ENCODE data around the gene KCNQ1. TPM values are rescaled to one million over a fixed set of nuclear protein-coding genes. Genes with fewer than 3 reads are reported as not detected.

Gene KCNQ1
- total and polyA plus RNA-seq, 5 experiments from 2014 or later, result 8.7 to 25.1 (median 22.9) TPM

- DNase-seq, result peak in 1 of 10 donors; percentile 61
These were observed 12.2 kb upstream of the KCNQ1 start for GRCh38 chr11:2432628-2433071.

GRCh38 chr11:2433106-2433925, 11.5 kb upstream of the KCNQ1 start:
- H3K27me3 Mint-ChIP-seq, result no peaks in the 10 kb centered on the region
- H3K36me3 Mint-ChIP-seq, result no peaks in the 10 kb centered on the region
- DNase-seq (peak in 1 of 10 donors; percentile 52), ATAC-seq (no peak)
- peaks cover 0 to 3% (median 1%) of the 10 kb centered on the region in 4 donors for H3K4me1 Mint-ChIP-seq
- no peak overlapping the region for H3K4me3 Mint-ChIP-seq
- no peaks in the 10 kb centered on the region for H3K9me3 Mint-ChIP-seq
- H3K27ac Mint-ChIP-seq, result no peak overlapping the region
- POLR2A ChIA-PET, result no interaction called here

More at GRCh38 chr11:2432628-2433071, 12.2 kb upstream of the KCNQ1 start:
- no peak for ATAC-seq
- POLR2A ChIA-PET, result no interaction called here
- H3K9me3 Mint-ChIP-seq, result no peaks in the 10 kb centered on the region
- no peak overlapping the region for H3K4me3 Mint-ChIP-seq
- H3K27me3 Mint-ChIP-seq, result no peaks in the 10 kb centered on the region
- no peak overlapping the region for H3K27ac Mint-ChIP-seq
- peaks cover 0 to 3% (median 1%) of the 10 kb centered on the region in 4 donors for H3K4me1 Mint-ChIP-seq
- no peaks in the 10 kb centered on the region for H3K36me3 Mint-ChIP-seq

- Mint-ChIP-seq H3K27me3 (no peaks in the 10 kb centered on the region), H3K4me1 (peaks cover 0 to 7% (median 4%) of the 10 kb centered on the region in 4 donors), H3K36me3 (no peaks in the 10 kb centered on the region), H3K27ac (no peak overlapping the region), H3K9me3 (no peaks in the 10 kb centered on the region), H3K4me3 (no peak overlapping the region)
- ATAC-seq (no peak), DNase-seq (peak in 1 of 10 donors; percentile 28)
- POLR2A ChIA-PET, result no interaction called here
These were observed 10.8 kb upstream of the KCNQ1 start for GRCh38 chr11:2434008-2434407.

DNA sequence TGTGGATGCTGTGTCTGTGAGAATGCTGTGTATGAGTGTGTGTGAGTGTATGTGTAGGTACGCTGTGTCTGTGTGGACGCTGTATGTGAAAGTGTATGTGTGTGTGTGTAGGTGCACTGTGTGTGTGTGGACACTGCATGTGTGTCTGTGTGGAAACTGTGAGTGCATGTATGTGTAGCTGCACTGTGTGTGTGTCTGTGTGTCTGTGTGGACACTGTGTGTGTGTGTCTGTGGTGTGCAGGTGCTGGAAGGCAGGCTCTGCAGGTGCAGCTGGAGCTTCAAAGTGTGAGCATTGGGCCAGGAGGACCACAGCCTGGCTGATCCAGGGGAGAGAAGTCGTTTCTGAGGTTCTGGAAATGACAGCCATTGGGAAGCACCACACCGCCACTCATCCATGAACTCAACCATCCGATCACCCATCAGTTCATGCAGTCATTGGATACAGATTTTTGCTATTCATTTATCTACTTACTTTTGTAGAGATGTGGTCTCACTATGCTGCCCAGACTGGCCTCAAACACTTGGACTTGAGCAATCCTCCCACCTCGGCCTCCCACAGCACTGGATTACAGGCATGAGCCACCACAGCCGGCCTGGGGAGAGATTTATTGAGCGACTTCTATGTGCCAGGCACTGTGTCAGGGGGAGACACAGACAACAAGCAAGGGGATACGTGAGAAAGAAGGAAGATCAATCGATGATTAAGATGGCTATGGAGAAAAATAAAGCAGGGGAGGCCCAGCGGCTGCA, 10.1 kb upstream of the KCNQ1 start:
- no peaks in the 10 kb centered on the region for H3K27me3 Mint-ChIP-seq
- POLR2A ChIA-PET, result no interaction called here
- no peak overlapping the region for H3K27ac Mint-ChIP-seq
- H3K9me3 Mint-ChIP-seq, result no peaks in the 10 kb centered on the region
- ATAC-seq (no peak), DNase-seq (peak in 1 of 10 donors; percentile 49)
- H3K4me3 Mint-ChIP-seq, result no peak overlapping the region
- H3K36me3 Mint-ChIP-seq, result no peaks in the 10 kb centered on the region
- H3K4me1 Mint-ChIP-seq, result peaks cover 0 to 9% (median 5%) of the 10 kb centered on the region in 4 donors

DNA sequence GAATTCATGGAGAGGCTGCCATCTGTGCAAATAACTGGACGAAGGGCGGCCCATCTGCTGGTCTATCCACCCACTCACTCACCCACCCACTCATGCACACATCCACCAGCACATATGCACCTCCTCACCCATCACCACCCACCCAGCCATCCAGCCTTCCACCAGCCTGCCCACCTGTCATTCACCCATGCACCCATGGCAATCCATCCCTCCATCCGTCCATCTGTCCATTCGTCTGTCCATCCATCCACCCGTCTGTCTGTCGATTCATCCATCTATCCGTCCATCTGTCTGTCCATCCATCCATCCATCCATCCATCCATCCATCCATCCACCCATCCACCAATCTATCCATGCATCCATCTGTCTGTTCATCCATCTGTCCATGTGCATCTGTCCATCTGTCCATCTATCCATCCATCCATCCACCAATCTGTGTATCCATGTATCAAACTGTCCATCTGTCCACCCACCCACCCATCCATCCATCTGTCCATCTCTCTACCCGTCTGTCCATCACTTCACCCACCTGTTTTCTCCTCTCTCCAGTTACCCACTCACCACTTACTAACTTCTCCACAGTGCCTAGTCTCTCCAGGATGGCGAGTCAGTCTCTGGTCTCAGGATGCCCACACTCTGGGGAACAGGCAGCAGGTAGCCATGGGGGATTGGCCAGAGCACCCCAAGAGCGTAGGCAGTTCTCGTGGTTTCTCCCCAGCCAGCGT, 9.4 kb upstream of the KCNQ1 start:
- ATAC-seq (no peak), DNase-seq (peak in 1 of 10 donors; percentile 52)
- H3K9me3 Mint-ChIP-seq, result no peaks in the 10 kb centered on the region
- no peaks in the 10 kb centered on the region for H3K36me3 Mint-ChIP-seq
- H3K4me3 Mint-ChIP-seq, result no peak overlapping the region
- no peak overlapping the region for H3K27ac Mint-ChIP-seq
- H3K4me1 Mint-ChIP-seq, result peaks cover 0 to 9% (median 5%) of the 10 kb centered on the region in 4 donors
- POLR2A ChIA-PET, result no interaction called here
- no peaks in the 10 kb centered on the region for H3K27me3 Mint-ChIP-seq

DNA sequence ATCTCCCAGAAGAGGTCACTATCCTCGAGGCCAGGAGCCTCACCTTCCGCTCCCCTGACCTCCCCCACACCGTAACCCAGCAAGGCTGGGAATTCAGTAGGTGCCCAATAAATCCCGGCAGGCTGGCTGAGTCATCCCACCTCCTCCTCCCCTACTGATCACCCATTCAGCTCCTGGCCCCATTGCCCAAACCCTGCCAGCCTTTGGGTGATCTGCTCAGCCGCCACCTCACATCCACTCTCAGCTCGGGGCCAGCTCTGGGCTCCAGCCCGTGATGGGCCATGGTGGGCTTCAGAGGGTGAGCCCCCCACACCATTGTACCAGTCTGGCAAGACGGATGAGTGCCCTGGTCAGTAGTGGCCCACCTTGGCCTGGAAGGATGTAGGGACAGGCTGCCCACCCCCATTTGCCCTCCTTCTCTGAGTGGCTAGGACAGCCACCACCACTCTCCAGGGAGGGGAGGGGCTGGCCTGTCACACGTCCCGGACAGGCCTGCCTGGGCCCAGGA, 8.7 kb upstream of the KCNQ1 start:
- Mint-ChIP-seq H3K9me3 (no peaks in the 10 kb centered on the region), H3K4me3 (no peak overlapping the region), H3K4me1 (peaks cover 0 to 9% (median 5%) of the 10 kb centered on the region in 4 donors), H3K27ac (no peak overlapping the region), H3K27me3 (no peaks in the 10 kb centered on the region), H3K36me3 (no peaks in the 10 kb centered on the region)
- POLR2A ChIA-PET, result interaction anchor here (0.5 kb wide), 1 partner anchor 130 kb away, joined by 3 read pairs; no protein-coding TSS in a partner anchor
- DNase-seq (peak in 1 of 10 donors; percentile 19), ATAC-seq (no peak)

DNA sequence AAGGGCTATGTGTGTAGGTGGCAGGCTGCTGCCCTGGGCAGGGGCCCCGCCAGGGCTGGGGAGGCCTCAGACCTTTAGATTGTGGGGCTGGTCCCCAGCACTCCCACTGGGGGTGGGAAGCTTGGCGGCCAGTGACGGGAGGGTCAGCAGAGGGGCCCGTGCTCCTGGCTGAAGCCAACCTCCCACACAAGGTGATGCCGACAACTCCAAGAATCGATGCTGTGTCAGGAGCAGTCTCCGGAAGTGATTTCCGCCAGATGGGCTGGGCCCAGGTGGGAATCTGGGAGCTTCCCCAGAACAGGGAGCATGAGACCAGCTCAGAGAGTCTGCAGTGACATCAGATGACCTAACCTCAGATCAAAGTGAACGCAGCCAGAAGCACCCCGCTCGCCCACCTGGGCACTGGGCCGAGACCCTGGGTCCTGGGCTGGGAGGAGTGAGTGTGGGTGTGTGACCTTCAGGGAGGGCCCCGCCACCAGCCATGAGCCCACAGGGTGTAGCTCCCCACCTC, 8.2 kb upstream of the KCNQ1 start:
- H3K4me1 Mint-ChIP-seq, result peaks cover 0 to 8% (median 4%) of the 10 kb centered on the region in 4 donors
- H3K9me3 Mint-ChIP-seq, result no peaks in the 10 kb centered on the region
- POLR2A ChIA-PET, result interaction anchor here (0.5 kb wide), 1 partner anchor 131 kb away, joined by 3 read pairs; no protein-coding TSS in a partner anchor
- H3K27me3 Mint-ChIP-seq, result no peaks in the 10 kb centered on the region
- no peak for ATAC-seq
- H3K36me3 Mint-ChIP-seq, result no peaks in the 10 kb centered on the region
- H3K4me3 Mint-ChIP-seq, result no peak overlapping the region
- no peak overlapping the region for H3K27ac Mint-ChIP-seq
- DNase-seq, result peak in 1 of 10 donors; percentile 55

DNA sequence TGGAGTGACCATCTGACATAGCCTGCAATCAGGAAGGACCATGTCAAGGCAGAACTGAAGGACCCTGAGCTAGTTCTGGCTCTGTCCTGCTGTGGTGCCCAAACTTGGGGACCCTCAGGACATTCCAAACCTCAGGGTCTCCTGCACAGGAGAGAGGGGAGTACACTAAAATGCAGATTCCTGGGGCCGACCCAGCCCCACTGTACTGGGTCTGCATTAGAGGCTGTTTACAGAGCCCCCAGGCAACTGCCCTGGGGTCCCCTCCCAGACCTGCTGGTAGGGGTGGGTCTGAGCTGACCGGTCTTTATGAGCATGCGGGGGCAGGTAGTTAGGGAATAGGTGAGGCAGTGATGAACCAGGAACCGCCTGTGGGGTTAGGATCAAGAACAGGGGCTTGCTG, 7.3 kb upstream of the KCNQ1 start:
- Mint-ChIP-seq H3K9me3 (no peaks in the 10 kb centered on the region), H3K27ac (no peak overlapping the region), H3K4me1 (peaks cover 7 to 14% (median 9%) of the 10 kb centered on the region in 4 donors), H3K4me3 (no peak overlapping the region), H3K27me3 (no peaks in the 10 kb centered on the region), H3K36me3 (no peaks in the 10 kb centered on the region)
- POLR2A ChIA-PET, result no interaction called here
- ATAC-seq (no peak), DNase-seq (peak in 1 of 10 donors; percentile 32)

DNA sequence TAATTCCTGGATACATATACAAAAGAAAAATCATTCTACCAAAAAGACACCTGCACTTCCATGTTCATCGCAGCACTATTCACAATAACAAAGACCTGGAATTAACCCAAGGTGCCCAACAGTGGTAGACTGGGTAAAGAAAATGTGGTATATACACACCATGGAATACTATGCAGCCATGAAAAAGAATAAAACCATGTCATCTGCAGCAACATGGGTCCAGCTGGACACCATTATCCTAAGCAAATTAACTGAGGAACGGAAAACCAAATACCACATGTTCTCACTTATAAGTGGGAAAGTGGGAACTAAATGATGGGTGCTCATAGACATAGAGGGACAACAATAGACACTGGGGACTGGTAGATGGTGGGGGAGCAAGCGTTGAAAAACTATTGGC, 5.0 kb upstream of the KCNQ1 start:
- DNase-seq (no peak), ATAC-seq (no peak)
- Mint-ChIP-seq H3K36me3 (no peaks in the 10 kb centered on the region), H3K4me3 (no peak overlapping the region), H3K27ac (no peak overlapping the region), H3K9me3 (no peaks in the 10 kb centered on the region), H3K27me3 (no peaks in the 10 kb centered on the region), H3K4me1 (peaks cover 17 to 25% (median 20%) of the 10 kb centered on the region in 4 donors)
- POLR2A ChIA-PET, result interaction anchor here (1.0 kb wide), 1 partner anchor 8 kb away, joined by 3 read pairs; no protein-coding TSS in a partner anchor

GRCh38 chr11:2440646-2441045, 4.2 kb upstream of the KCNQ1 start:
- peaks cover 21 to 31% (median 23%) of the 10 kb centered on the region in 4 donors for H3K4me1 Mint-ChIP-seq
- no peak overlapping the region for H3K4me3 Mint-ChIP-seq
- POLR2A ChIA-PET, result interaction anchor here (1.0 kb wide), 1 partner anchor 27 kb away, joined by 3 read pairs; no protein-coding TSS in a partner anchor
- H3K36me3 Mint-ChIP-seq, result no peaks in the 10 kb centered on the region
- H3K27me3 Mint-ChIP-seq, result no peaks in the 10 kb centered on the region
- ATAC-seq (no peak), DNase-seq (peak in 1 of 10 donors; percentile 32)
- H3K27ac Mint-ChIP-seq, result no peak overlapping the region
- no peaks in the 10 kb centered on the region for H3K9me3 Mint-ChIP-seq

DNA sequence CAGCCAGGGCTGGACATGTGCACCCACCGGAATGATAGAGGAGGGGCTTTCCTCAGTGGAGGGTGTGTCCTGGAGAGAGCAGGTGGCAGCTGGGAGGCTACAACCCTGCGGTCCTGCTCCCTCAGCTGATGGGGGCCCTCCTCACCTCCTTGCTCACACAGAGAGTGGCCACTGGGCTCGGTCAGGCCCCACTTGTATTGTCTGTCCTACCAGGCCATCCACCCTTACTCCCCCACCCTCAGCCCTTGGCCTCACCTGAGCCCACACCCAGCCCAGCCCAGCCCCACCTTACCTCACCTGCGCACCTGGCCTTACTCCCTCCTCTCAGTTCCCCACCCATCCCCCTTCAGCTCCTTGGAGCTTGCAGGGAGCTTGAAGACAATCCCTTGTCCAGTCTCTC, 3.6 kb upstream of the KCNQ1 start:
- Mint-ChIP-seq H3K27ac (peak overlapping the region in 1 of 10 donors; percentile 58), H3K4me3 (no peak overlapping the region), H3K4me1 (peaks cover 25 to 36% (median 27%) of the 10 kb centered on the region in 4 donors), H3K36me3 (no peaks in the 10 kb centered on the region), H3K27me3 (no peaks in the 10 kb centered on the region), H3K9me3 (no peaks in the 10 kb centered on the region)
- POLR2A ChIA-PET, result interaction anchor here (0.6 to 1.0 kb wide), 2 partner anchors 15 to 27 kb away, joined by 3 read pairs; no protein-coding TSS in a partner anchor
- ATAC-seq (no peak), DNase-seq (peak in 1 of 10 donors; percentile 42)

DNA sequence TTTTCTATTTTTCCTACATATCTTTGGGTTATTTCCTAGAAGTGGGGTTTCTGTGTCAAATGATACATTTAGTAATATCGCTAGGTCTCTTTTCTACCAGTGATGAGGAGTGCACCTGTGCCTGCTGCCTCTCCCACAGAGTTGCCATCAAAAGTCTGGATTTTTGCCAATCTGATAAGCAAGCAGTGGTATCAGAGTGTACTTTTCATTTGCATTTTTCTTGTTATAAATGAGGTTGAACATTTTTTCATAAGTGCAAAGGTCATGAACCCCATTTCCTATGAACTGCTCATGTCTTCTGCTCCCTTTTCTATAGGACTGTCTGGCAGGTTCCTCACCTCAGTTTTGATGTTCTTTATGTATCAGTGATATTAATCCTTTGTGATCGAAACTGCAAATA, 2.2 kb upstream of the KCNQ1 start:
- Mint-ChIP-seq H3K4me3 (peak overlapping the region in 6 of 10 donors; percentile 2 to 76 (median 44)), H3K27ac (peak overlapping the region in 7 of 10 donors; percentile 4 to 83 (median 41)), H3K27me3 (no peaks in the 10 kb centered on the region), H3K36me3 (no peaks in the 10 kb centered on the region), H3K9me3 (no peaks in the 10 kb centered on the region), H3K4me1 (peaks cover 31 to 50% (median 39%) of the 10 kb centered on the region in 4 donors)
- POLR2A ChIA-PET, result interaction anchor here (0.7 to 6.5 kb wide), 3 partner anchors 22 to 90 kb away, joined by 3 to 76 read pairs (median 4); no protein-coding TSS in a partner anchor
- ATAC-seq (peak; percentile 26 to 62), DNase-seq (peak in 7 of 10 donors; percentile 33 to 73 (median 47))

Data from naive thymus-derived CD8-positive, alpha-beta T cell (primary cell).